K562 (cell line): ENCODE data around the gene PLG. TPM values are rescaled to one million over a fixed set of nuclear protein-coding genes. Genes with fewer than 3 reads are reported as not detected.
"Not testable (repeated sequence)": the region's sequence is repeated elsewhere in the genome, so short reads cannot be mapped to it uniquely, and the experiment has no call there.

Experiments
- ATAC-seq: fragments of 200-7000 bp; cut with Tn5 transposase; 3 replicates; pipeline ENCODE4 v1.9.1; 2020; ENCODE audit warnings: moderate library complexity
- BruUV-seq: library from RNA; stranded (reverse); fragments of 400-500 nt; replicated peaks from 2 replicates; lab custom pipeline; 2021; lab: Mats Ljungman, UMichigan
- CTCF ChIA-PET: fragments of 300-600 bp; formaldehyde crosslinking; extraction: SDS; loops from one replicate; lab custom pipeline; 2021; ENCODE audit warnings: low intra/inter-chr PET ratio; lab: Yijun Ruan, JAX
- POLR2A ChIA-PET: fragments of 300-600, 350-650 bp; sonication (Branson Sonifier 250); formaldehyde crosslinking; extraction: SDS; loops from one replicate; lab custom pipeline; 2021; ENCODE audit warnings: antibody characterized with exemption, inconsistent platforms; lab: Yijun Ruan, JAX
- DNase-seq, 4 experiments: peaks; one replicate each; pipeline versions ENCODE4 v3.0.0 to v3.0.0-alpha.2; 2011 to 2018; ENCODE audit warnings: low spot score in 3 of 4, mixed read lengths in 3 of 4; ENCODE audit errors: extremely low read depth in 1 of 4
- FAIRE-seq: peaks from 2 replicates; lab custom pipeline; 2011; peaks lifted over from hg19 to GRCh38; lab: Jason Lieb, UNC
- H2AFZ ChIP-seq: 2 replicates; pipeline ENCODE4 v1.6.0; 2011; ENCODE audit warnings: low read depth, low read length, control low read depth, inconsistent platforms
- H3K27ac ChIP-seq: fragments of 200-600 bp; 3 replicates; pipeline ENCODE4 v1.8.0; 2011; ENCODE audit warnings: low read depth, mild to moderate bottlenecking, control low read depth, inconsistent platforms, low read length, moderate library complexity, mixed read lengths; ENCODE audit errors: extremely low read depth
- H3K27me3 ChIP-seq, 2 experiments: fragments of 300-600 bp in 1 of 2; 2 replicates in 1 of 2; 3 replicates in 1 of 2; pipeline versions ENCODE4 v1.6.0 to v1.8.0; 2011; ENCODE audit warnings: inconsistent platforms in 2 of 2, low read length in 2 of 2, mild to moderate bottlenecking in 1 of 2, mixed read lengths in 1 of 2, moderate library complexity in 1 of 2; ENCODE audit not compliant: control insufficient read depth in 2 of 2, insufficient read depth in 2 of 2
- H3K36me3 ChIP-seq: fragments of 300-600 bp; 3 replicates; pipeline ENCODE4 v1.8.0; 2011; ENCODE audit warnings: mild to moderate bottlenecking, low read length, inconsistent platforms; ENCODE audit not compliant: control insufficient read depth, insufficient read depth
- H3K4me1 ChIP-seq, 2 experiments: fragments of 200-600 bp in 1 of 2; replicated peaks in 1 of 2; 2 replicates in 1 of 2; 3 replicates in 1 of 2; pipeline versions ENCODE4 v1.5.1 to v1.8.0; 2011; ENCODE audit warnings: inconsistent platforms in 2 of 2, low read length in 2 of 2, mild to moderate bottlenecking in 1 of 2, mixed read lengths in 1 of 2, moderate library complexity in 1 of 2; ENCODE audit not compliant: control insufficient read depth in 2 of 2, insufficient read depth in 2 of 2
- H3K4me2 ChIP-seq: 2 replicates; pipeline ENCODE4 v1.6.1; 2011; ENCODE audit warnings: low read length, control low read depth, inconsistent platforms, mixed read lengths; ENCODE audit not compliant: insufficient read depth
- H3K4me3 ChIP-seq: fragments of 200-600 bp; sonication (generic), shearing (Covaris generic); 2 replicates; pipeline ENCODE4 v1.5.1; 2016; ENCODE audit warnings: control low read depth, inconsistent platforms
- H3K79me2 ChIP-seq: fragments of 200-600 bp; 3 replicates; pipeline ENCODE4 v1.8.0; 2011; ENCODE audit warnings: low read length, inconsistent platforms; ENCODE audit not compliant: control insufficient read depth, insufficient read depth
- H3K9ac ChIP-seq, 2 experiments: 2 replicates each; pipeline versions ENCODE4 v1.6.0 to v1.6.1; 2011; ENCODE audit warnings: low read depth in 2 of 2, low read length in 2 of 2, control low read depth in 1 of 2, inconsistent platforms in 1 of 2, mild to moderate bottlenecking in 1 of 2, mixed read lengths in 1 of 2; ENCODE audit not compliant: insufficient read depth in 1 of 2
- H3K9me1 ChIP-seq: one replicate; pipeline ENCODE4 v1.6.0; 2011; ENCODE audit warnings: inconsistent platforms, mild to moderate bottlenecking, low read length, moderate library complexity; ENCODE audit not compliant: control insufficient read depth, insufficient read depth
- H3K9me3 ChIP-seq: replicated peaks from 2 replicates; pipeline ENCODE4 v1.5.1; 2011; ENCODE audit warnings: low read depth, low read length, inconsistent platforms; ENCODE audit not compliant: control insufficient read depth, insufficient read depth
- H4K20me1 ChIP-seq: replicated peaks from 2 replicates; pipeline ENCODE4 v1.6.1; 2011; ENCODE audit warnings: low read length, inconsistent platforms, mixed read lengths; ENCODE audit not compliant: control insufficient read depth, insufficient read depth
- CHD7 ChIP-seq: fragments of 200-600 bp; sonication (generic); IDR thresholded peaks from one replicate; pipeline ENCODE4 v1.6.1; 2012; ENCODE audit warnings: mild to moderate bottlenecking, low read depth, low read length, inconsistent platforms
- WGBS: fragments of 100-300 bp; shearing (Covaris generic); methylation state at CpG from one replicate; pipeline ENCODE4 v1.1.6; 2016; ENCODE audit warnings: low coverage, mixed read lengths; ENCODE audit not compliant: insufficient coverage; ENCODE audit errors: missing lambda C conversion rate; 5-methylcytosine and 5-hydroxymethylcytosine counted together
- in situ Hi-C: fragments of 300-500 bp; cut with MboI; formaldehyde crosslinking; loops from 4 replicates; pipeline ENCODE4 v1.15.0; 2018; ENCODE audit warnings: inconsistent platforms, mixed read lengths
- intact Hi-C: fragments of 100-400 bp; cut with micrococcal nuclease; formaldehyde crosslinking; loops from 2 replicates; pipeline ENCODE4 v1.14.2; 2022
- polyA plus RNA-seq, 8 experiments: library from polyadenylated mRNA; depleted of rRNA in 4 of 8; stranded (reverse) in 5 of 8; unstranded in 3 of 8; fragments of >200 nt; fragmentation: Nextera tagmentation in 2 of 8; fragmentation: Illumina TruSeq in 1 of 8; extraction: Ambion mirVana in 2 of 8; extraction: Trizol in 1 of 8; gene quantifications; 2 replicates each; pipeline versions ENCODE4 v1.2.1 to v1.2.3, GENCODE V29; 2011 to 2014; ENCODE audit warnings: inconsistent platforms in 1 of 8, missing spikeins in 1 of 8
- total RNA-seq, 7 experiments: library from RNA; depleted of rRNA in 6 of 7; stranded (reverse); fragments of >200 nt in 6 of 7; fragmentation: Illumina TruSeq in 2 of 7; extraction: Trizol in 2 of 7; gene quantifications; 2 replicates each; pipeline versions ENCODE4 v1.2.1 to v1.2.3, GENCODE V29; 2011 to 2021; ENCODE audit warnings: low replicate concordance in 1 of 7
- TF ChIP-seq, protein P1 (sequence below): fragments of 250-450 bp; sonication (Bioruptor Pico); IDR thresholded peaks from 2 replicates; pipeline ENCODE4 v1.9.0; 2021; ENCODE audit warnings: mild to moderate bottlenecking, inconsistent platforms

The PLG gene
- total and polyA plus RNA-seq, 9 of the 15 experiments (the other 6 are each of a cell fraction or from before 2014, with no cell fraction given): 0.64 TPM; not detected in 8

DNA sequence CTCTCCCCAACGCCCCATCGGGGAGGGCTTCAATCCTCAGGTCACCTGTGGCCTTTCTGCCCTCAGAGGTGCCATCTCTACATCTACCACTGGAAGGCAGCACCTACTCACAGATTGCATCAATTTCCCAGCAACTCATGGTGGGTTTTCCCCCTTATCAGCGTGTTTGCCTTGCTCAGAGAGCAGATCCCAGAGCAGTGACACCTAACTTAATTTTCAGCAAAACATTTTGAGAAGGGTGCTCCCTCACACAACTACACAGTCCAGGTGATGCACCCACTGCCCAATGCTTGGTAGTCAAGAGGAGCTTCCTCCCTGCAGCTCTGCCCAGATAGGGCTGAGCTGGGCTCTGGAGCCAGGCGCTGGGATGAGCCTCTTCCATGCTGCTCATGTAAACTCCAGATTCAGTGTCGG, 48.2 kb downstream of the PLG start (continued):
- TF ChIP-seq CHD7: no peak
- TF ChIP-seq, protein P1, sequence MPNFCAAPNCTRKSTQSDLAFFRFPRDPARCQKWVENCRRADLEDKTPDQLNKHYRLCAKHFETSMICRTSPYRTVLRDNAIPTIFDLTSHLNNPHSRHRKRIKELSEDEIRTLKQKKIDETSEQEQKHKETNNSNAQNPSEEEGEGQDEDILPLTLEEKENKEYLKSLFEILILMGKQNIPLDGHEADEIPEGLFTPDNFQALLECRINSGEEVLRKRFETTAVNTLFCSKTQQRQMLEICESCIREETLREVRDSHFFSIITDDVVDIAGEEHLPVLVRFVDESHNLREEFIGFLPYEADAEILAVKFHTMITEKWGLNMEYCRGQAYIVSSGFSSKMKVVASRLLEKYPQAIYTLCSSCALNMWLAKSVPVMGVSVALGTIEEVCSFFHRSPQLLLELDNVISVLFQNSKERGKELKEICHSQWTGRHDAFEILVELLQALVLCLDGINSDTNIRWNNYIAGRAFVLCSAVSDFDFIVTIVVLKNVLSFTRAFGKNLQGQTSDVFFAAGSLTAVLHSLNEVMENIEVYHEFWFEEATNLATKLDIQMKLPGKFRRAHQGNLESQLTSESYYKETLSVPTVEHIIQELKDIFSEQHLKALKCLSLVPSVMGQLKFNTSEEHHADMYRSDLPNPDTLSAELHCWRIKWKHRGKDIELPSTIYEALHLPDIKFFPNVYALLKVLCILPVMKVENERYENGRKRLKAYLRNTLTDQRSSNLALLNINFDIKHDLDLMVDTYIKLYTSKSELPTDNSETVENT (CRISPR knock-in tag): no peak

- H4K20me1 ChIP-seq, H3K27ac ChIP-seq, H3K4me1 ChIP-seq, ATAC-seq, CTCF ChIA-PET, H3K9me1 ChIP-seq, H3K4me3 ChIP-seq, in situ Hi-C loops, H3K9ac ChIP-seq, H3K9me3 ChIP-seq, H3K27me3 ChIP-seq, H2AFZ ChIP-seq, BruUV-seq, H3K36me3 ChIP-seq, H3K79me2 ChIP-seq, H3K4me2 ChIP-seq, DNase-seq: not testable (repeated sequence)
- intact Hi-C loops: loop anchor here (5.0 kb wide), 1 partner anchor 349 kb away; no protein-coding TSS in a partner anchor
- FAIRE-seq: peak; percentile 51
- 3% methylated on average over 4 of the region's 4 CpGs for WGBS
- POLR2A ChIA-PET: interaction anchor here (0.9 kb wide), 1 partner anchor 11 kb away, joined by 4 read pairs; no protein-coding TSS in a partner anchor
These were observed 51.2 kb downstream of the PLG start for GRCh38 chr6:160753211-160753610.
